GM19455 (cell line): ENCODE results near the gene MFSD6.
"Not testable (repeated sequence)": the region's sequence is repeated elsewhere in the genome, so short reads cannot be mapped to it uniquely, and the experiment has no call there.

Source experiments
- ATAC-seq: cut with Tn5 transposase; IDR thresholded peaks from one replicate; pipeline ENCODE4 v1.9.1; 2021; ENCODE audit not compliant: unreplicated experiment

Gene MFSD6

DNA sequence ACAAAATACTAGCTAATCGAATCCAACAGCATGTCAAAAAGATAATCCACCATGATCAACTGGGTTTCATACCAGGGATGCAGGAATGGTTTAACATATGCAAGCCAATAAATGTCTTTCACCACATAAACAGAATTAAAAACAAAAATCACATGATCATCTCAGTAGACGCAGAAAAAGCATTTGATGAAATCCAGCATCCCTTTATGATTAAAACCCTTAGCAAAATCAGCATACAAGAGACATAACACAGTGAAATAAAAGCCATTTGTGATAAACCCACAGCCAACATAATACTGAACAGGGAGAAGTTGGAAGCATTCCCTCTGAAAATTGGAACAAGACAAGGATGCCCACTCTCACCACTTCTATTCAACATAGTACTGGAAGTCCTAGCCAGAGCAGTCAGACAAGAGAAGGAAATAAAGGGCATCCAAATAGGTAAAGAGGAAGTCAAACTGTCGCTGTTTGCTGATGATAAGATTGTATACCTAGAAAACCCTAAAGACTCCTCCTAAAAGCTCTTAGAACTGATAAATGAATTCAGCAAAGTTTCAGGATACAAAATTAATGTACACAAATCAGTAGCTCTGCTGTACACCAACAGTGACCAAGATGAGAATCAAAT is 86.6 kb downstream of the MFSD6 start:
- not testable (repeated sequence) for ATAC-seq

DNA sequence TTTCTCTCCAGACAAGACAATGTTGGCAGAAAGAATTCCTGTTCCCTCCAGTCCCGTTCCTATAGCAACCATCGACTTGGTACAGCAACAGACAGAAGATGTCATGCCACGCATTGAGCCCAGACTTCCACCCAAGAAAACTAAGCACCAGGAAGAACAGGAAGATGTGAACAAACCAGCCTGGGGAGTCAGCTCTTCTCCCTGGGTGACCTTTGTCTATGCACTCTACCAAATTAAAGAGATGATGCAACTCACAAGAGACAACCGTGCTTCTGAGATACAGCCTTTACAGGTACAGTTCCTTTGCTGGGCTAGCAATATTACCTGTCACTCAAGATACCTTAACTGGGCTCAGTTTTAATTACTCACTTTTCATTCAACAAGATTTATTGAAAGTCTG is 89.3 kb downstream of the MFSD6 start:
- ATAC-seq, result no peak

DNA sequence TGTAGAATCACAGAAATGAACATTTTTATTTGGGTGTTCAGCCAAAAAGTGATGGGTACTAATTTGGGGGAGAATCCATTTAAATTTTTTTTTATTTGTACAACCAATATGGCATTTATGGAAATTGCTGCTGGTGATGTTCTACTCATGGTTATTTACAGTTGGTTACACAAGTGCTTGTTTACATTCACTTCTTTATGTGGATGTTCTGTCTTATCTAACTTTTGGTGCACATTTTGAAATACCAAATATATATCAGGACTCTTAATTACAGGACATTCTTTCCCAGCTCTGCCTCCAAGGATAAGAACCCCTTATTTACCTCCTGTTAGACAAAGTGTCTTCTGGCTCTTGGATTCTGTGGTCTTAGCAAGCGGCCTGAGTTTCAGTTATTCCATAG is 91.1 kb downstream of the MFSD6 start:
- no peak for ATAC-seq

DNA sequence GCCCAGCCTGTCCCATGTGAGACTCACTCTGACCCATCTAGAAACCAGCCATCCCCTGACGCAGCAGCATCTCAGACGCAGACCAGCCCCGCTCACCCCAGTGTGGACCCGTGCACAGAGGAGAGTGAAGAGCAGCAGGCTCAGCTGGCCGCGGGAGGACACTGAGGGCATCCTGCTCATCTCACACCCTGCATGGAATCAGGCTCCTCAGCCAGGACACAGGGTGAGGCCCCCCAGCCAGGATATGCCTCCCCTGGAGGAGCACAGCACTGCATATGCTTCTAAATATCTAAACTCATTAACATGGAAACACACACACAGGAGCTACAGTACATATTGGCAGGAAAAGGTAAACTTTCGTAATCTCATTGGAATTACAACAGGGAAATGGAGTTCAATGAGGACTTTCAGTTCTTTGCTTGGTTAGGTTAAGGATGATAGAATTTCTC is 91.9 kb downstream of the MFSD6 start:
- ATAC-seq, result no peak

DNA sequence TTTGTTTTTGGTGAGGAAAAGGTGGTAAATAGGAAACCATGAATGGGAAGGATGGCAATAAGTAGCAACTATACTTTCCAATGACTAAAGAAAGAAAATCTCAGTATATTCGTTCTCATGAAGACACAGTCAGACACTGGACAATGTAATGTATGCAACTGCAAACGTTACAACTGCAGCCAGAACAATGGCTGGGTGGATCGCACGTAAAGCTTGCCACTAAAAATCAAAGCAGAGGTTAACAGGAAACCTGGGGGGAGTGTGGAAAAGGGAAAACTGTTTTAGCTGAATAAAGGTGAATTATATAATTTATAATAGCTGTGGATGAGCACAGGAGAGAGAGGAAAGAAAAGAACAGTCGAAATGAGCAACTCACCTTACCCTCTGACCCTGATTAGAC is 93.1 kb downstream of the MFSD6 start:
- ATAC-seq, result no peak

DNA sequence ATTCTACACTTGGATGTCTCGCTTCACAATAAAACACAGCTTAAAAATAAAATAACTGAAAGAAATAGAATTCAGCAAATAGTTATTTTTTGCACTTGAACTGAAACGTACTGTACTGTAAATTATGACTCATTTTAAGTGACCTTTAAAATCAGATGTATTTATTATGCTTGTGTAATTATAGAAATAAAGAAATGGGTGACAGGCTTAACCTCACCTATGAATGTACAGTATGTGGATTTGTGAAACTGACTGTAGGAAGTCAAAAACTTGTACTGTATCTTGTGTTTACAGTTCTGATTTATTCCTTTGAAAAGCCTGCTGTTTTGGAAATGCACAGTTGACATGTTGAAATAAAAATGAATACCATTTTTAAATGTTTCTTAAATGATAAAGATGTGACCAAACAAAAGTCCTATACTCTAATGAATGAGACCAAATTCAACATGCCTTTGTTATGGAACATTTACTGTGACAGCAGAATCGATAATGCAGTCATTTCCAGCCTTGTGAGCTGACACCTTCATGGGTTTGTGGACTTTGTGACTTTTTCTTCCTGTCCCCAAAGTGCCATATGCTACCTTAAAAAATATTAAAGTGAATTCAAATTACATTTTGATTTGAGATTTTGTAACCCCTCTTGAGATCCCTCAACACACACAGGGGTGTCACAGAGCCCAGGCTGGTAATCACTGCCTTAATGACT is 93.7 kb downstream of the MFSD6 start:
- no peak for ATAC-seq

DNA sequence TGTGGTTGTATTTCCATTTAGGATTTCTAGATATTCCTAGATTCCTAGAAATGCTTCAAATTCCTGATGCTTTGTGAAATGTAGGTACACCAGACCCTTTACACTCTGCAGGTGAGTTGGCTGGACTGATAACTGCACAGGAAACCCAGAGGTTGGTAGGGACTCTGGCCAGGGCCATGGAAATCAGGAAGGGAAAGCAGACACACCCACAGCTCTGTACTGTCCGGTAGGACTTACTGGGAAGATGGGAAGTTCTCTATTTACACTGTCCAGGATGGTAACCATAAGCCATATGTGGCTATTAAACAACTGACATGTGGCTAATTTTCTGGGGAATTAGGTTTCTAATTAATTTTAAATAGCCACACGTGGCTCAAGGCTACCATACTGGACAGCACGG is 94.9 kb downstream of the MFSD6 start:
- ATAC-seq, result no peak

DNA sequence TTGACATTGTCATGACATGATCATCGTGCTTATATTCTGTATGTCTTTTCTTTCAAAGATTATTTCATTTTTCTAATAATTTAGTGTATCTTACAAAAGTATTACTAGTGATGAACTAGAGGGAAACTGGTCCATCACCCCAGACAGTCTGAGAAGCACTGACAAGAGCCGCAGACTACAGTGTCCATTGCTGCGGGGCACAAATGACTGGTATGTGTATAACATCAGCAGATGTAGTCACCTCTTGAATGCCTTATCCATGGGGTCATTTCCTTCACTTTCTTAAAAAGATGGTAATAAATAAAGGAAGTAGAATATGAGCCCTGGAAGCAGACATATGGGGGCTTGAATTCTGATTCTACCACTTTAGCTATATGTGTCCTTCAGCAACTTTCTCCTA is 96.8 kb downstream of the MFSD6 start:
- no peak for ATAC-seq

DNA sequence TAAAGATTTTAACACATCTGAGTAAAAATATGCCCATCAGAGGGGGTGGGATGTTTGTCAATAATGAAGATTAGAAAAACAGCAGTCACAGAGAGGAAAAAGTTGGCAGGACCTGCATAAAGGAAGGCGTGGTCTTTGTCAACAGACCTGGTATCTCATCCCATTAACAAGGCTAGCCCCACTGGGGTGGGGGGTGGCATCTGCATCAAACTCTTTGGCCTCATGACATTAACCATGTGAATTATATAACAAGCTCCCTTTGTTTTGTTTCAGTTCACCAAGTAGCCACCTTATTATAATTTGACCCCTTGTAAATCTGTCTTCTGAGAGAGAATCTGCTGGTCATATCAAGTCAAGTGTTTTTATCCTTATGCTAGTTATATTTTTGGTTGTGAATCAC is 97.5 kb downstream of the MFSD6 start:
- no peak for ATAC-seq

DNA sequence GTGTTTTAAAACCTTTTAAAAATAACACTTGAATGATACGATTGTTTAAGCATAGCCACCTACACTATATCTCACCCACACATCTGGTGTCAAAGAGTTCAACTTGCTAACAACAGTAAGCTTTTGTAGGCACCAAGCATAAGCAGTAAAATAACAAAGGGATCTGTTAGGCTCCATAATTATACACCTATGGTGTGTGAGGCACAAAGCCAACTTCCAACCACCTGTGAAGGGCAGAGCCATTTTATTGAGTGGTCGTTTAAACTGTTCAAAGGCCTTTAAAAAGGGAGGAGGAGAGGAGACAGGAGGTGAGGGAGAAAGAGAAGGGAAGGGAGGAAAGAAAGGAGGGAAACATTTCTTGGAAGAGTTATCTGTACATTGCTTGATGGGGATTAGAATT is 98.5 kb downstream of the MFSD6 start:
- no peak for ATAC-seq

DNA sequence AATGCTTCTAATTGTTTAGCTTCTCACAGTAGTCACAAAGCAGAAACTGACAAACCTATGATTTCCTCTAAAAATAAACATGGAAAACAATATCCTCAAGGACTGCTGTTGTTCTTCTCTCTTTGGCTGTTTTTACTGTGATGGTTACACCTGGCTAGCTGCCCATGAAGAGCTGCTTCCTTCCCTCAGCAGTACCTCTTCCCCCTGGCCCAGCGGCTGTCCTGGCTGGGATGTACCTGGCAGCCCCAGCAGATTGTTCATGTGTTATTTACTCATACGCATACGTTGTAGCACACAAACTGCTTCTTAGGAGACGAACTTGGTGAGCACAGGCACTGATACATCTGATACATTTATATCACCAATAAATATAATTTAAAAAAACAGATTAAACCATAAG is 99.0 kb downstream of the MFSD6 start:
- no peak for ATAC-seq

DNA sequence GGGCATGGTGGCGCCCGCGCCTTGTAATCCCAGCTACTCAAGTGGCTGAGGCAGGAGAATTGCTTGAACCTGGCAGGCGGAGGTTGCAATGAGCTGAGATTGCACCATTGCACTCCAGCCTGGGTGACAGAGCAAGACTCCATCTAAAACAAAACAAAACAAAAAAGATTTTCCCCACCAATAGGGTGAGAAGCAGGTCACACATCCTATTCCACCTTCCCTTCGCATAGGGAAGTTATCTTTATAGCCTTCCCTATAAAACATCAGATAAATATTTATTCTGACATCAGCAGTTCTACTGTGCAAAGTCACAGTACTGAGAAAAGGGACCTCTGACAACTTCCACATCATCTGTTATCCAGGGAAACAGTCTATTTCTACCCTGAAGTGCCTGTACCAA is 101.7 kb downstream of the MFSD6 start:
- not testable (repeated sequence) for ATAC-seq

DNA sequence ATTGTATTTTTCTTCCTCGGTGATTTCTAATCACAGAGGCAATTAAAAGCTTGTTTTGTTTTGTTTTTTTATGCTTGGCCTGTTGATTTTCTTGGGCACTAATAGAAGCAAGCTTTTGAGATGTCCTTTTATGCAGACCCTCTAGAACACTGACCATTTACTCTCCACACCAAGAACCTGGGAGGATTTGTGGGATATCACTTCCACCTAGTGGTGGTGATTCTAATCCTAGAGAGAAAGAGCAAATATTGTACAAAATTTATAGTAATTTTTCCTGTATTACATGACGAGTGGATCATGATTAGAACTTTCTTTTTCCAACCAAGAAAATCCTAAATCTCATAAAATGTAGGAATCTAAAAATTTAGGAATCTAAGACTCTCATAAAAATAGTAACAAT is 102.9 kb downstream of the MFSD6 start:
- ATAC-seq, result no peak

DNA sequence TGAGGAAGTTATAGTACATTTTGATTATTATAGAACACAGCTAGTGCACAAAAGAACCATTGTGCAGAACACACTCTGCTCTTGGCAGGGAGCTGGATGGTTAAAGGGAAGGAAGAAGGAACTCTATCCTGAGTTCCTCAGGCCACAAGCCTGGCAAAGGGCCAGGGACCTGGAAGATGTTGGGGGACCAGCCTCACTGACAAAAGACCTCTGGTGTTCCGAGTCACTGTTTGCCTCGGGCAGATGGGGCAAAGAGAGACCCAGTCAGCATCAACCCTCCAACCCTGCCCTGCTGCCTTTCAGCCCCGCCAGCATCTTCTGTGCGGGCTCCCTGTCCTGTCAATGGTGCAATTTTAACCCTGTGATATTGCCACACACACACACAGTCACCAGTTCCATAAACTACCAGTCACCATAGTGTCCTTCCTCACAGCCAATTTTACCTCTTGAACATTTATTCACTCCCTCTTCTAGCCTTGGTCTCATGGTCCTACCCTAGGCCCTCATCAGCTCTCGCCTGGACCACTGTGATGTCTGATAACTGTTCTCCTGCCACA is 104.5 kb downstream of the MFSD6 start:
- no peak for ATAC-seq

DNA sequence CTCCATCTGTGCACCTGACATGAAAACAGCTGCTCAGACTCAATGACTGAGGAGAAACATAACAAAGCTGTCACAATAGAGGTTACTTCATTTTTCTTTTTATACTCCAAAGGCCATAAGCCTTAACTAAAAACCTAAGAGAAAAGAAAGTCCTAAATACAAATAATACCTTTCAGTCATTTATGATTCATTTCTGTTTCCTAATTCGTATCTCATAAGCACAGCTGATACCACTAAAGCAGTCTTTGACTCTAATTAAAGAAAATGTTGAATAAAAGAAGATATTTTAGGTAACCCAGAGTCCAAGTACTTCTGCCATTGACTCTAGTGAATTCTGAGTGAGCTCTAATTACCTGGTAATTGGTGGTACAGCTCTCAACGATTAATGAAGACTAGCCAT is 105.7 kb downstream of the MFSD6 start:
- no peak for ATAC-seq

DNA sequence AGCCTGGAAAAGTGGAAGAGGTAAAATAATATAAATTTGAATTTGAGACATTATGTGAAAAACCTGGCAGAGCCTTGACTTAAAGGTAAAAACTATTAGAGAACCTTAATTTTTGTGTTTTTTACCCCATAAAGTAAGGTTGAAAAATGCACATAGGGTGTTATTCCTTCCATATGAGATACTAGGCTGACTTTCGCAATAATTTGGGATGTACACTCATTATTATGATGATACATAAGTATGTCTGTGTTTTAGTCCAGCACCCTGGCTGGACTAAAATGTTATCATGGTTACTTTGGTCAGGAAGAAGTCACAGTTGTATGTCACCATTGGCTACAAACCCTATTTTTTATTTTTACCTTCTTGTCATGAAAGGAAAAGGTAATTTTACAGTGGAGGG is 106.5 kb downstream of the MFSD6 start:
- ATAC-seq, result no peak

DNA sequence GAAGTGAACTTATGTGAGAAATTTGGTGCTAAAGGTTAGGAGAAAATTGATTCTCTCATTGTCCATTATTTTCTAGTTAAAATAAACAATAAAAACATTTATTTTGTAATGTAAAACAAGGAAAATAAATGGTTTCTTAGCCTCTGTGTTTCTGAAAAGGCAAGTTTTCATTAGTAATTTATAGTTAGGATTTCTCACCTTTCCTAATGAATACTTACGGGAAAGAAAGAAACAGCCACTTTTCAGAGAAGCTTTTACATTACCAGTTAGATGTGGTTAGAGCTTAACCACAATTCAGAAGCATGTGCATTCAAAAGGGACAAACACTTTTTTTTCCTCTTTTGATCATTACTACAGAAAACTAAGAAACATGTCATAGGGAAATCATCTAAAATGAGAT is 107.5 kb downstream of the MFSD6 start:
- ATAC-seq, result no peak

DNA sequence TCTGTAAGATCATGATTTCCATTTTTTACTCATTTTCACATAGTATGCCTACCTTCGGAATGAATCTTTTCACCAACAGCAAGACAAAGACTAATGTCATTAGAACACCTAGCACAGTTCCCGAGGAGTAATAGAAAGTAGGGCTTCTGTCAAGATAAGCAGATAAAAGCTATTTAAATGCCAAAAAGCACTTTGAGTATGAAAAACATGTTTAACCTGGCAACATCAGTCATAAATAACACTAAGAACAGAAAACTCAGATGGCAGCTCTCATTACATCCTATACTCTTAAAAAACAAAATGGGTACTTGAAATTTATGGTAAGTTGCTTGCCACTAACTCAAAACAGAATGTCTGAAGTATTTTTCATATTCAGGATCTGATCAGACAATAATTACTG is 109.3 kb downstream of the MFSD6 start:
- no peak for ATAC-seq

DNA sequence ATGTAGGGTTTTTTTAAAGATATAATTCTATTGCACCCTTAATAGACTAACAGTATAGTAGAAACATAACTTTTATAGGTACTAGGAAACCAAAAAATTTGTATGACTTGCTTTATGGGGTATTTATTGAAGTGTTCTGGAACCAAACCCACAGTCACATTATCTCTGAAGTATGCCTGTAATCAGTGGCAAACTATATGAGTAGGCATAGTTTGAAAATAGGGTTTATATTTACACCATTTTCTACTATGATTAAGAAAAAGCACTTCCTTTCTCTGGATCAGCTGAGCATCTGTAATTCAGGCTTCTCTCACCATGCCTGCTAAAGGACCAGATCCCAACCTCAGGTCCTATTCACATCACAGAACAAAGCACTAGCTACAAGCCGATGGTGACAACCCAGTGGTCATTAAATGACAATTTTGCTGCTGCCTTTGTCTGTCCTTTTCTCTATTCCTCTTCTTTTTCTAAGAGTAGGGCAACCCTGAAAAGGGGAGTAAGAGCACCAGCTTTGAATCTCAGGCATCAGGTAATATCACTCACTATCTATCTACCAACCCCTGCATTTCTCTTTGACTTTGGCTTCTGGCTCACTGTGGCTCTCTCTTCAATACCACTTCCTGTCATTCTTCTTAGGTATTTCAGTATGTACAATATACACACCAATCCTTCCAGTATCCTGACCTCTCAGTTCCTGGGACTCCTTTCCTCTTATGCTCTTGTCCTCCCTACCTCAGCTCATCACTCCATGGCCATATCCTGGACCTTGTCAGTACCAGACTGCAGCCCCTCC is 112.0 kb downstream of the MFSD6 start:
- no peak for ATAC-seq

DNA sequence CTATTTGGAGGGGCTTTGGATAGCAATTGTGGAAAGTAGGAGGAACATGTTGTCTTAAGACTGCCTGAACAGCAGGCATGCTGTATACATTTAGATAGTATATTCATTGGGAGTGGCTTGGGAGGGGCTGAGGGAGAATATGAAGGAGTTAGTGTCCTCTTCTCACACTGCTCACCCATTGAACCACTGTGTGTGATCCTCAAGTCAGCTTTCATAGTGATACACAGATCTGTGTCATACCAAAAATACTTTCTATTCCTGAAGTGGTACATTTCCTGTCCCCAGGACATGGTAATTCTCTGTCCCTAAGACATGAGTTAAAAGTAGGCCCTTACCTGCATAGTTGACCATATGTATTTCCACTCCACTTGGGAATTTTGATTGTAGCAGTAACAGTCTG is 116.8 kb downstream of the MFSD6 start:
- no peak for ATAC-seq

DNA sequence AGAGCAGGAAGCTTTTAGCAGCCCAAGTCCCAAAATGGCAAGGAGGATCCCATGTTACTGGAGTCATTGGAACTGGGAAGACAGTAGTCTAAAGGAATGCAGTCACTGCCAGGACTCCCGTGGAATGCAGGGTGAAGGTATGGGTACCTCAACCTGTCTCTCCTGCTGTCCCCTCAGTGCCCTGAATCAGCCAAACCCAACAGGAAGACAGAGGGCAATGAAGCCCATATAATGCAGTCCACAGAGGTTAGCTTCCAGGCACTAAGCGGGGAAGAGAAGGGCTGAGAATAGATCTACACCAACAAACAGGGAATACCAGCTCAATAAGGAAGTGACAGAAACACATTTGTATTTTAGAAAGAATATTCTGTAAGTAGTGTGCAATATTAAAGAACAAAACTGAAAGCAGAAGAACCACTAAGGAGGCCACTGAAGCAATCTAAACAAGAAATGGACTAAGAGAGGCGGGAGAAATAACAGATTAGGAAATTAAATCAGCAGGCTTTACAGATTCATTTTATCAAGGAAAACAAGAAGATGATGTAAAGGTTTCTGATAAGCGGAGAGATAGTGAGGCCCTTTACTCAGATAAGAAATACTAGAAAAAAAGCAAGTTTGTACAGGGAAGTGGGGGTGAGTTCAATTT is 118.1 kb downstream of the MFSD6 start:
- ATAC-seq, result no peak
